K562 (cell line): ENCODE measurements around the gene ITPR2.

Experiments
- KAT7 ChIP-seq: sonication (generic); formaldehyde crosslinking; IDR thresholded peaks from 2 replicates; pipeline ENCODE4 v1.8.0; 2022; ENCODE audit warnings: missing genetic modification reagents, mild to moderate bottlenecking, borderline replicate concordance
- NRF1 ChIP-seq, 2 experiments: fragments of 450-650 bp; IDR thresholded peaks in 1 of 2; conservative IDR thresholded peaks in 1 of 2; 2 replicates each; pipeline ENCODE4 v1.6.1; 2014; ENCODE audit warnings: mild to moderate bottlenecking in 2 of 2
- ZNF354B ChIP-seq: fragments of 250-450 bp; sonication (Bioruptor Pico); IDR thresholded peaks from 2 replicates; pipeline ENCODE4 v1.4.0; 2020

DNA sequence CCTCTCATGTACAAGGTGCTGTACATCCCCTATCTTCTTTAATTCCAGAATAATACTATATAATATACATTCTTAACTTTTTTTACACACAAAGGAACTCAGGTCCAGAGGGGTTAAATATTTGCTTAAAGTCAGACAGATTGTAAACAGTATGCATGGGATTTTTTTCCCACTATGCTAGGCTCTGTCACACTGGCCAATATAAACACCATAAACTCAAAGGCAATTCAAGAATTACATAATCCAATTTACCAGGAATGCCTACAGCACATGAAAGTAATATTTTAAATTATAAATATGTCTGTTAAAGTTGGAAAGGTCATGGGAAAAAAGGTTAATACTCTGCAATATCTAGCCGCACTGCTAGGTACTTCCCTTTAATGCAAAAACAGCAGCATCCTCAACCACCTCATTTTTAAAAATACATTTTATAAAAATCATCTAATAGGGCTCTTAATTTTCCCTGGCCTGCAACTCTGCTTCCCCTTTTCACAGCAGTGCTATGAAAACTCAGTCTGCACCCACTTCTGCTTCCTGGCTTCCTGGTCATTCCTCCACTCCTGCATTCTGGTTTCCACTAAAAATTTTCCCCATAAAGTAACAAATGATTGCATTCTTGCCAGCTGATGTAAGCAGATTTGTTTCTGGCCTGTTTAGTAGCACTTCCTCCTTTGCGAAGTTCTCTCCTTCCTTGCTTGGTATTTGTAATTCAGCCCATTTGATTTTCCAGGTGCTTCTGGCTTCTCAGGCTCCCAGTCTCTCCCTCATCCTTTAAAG, 128.1 kb downstream of the ITPR2 start:
- TF ChIP-seq NRF1 (conservative IDR thresholded peaks at IDR 0.05 in 1 of 2, IDR thresholded peaks at IDR 0.05 in 1 of 2) (no peak), ZNF354B (no peak), KAT7 (CRISPR knock-in tag) (no peak)
